ENCODE data around the gene ABI1. TPM values are rescaled to one million over a fixed set of nuclear protein-coding genes. Genes with fewer than 3 reads are reported as not detected.
"Not testable (repeated sequence)": the region's sequence is repeated elsewhere in the genome, so short reads cannot be mapped to it uniquely, and the experiment has no call there.

Gene ABI1
- total RNA-seq (2014; rRNA removed; shearing (Covaris generic); ENCODE audit: low replicate concordance), result 61.4 and 73.2 TPM in 2 replicates

DNA sequence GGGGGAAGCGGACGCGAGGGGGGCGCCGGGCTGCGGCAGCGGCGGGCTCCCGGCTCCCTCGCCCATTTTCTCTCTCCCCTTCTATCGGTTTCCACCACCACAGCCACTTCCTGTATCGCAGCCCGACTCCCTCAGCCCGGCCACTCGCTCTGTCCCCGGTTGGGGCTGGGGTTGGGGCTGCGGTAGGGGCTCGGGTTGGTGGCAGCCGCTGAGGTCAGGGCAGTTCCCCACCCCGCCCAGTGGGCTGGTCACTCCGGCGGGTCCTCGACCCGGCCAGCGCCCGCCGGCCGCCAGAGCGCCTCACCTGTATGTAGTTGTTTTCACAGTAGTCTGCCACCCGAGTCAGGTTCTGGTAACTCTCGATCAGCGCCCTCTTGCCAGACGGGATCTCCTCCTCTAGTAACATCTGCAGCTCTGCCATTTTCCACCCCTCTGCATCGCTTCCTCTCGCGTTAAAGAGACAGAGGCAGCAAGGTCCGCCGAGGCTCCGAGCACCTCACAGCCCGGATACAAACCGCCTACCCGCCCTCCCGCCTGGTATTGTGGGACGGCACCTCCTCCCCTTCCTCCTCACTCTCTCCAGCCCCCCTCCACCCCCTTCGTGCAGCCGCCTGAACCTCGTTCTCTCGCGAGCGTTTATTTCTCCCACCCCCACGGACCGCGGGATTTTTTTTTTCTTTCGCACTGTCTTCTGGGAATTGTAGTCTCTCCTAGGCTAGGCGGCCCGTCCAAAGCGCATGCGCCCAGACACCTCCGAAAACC, at the start of gene ABI1:
ABI1 (minus strand) TSS at position 516 of the 762 bp plus-strand sequence; CDS start at position 421, 95 bp downstream.
- in situ Hi-C loops (cut with HindIII; ENCODE audit: low pct_unique_long_range_greater_than_20kb, low sequenced_read_pairs), result no loop called here
- DNase-seq (ENCODE audit: low read depth), result peak; percentile 100

DNA sequence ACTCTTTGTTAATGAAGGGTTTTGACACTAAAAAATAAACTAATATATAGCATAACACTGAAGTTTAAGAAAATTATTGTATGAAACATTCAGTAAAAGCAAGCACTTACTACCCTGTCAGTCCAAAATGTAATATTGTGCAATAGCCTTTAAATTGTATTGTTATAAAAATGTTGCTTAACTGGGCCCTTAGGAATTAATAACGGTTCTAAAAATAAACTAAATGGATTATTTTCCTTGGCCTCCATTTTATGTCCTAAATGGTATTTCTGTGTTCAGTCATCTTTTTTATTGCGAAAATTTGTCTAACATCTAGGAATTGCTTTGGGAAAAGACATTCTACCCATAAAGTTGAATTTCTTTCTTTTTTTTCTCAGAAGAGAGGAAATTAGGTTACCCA, 49.0 kb upstream of the ABI1 start:
- DNase-seq (ENCODE audit: low read depth), result no peak
- in situ Hi-C loops (cut with HindIII; ENCODE audit: low pct_unique_long_range_greater_than_20kb, low sequenced_read_pairs), result no loop called here

DNA sequence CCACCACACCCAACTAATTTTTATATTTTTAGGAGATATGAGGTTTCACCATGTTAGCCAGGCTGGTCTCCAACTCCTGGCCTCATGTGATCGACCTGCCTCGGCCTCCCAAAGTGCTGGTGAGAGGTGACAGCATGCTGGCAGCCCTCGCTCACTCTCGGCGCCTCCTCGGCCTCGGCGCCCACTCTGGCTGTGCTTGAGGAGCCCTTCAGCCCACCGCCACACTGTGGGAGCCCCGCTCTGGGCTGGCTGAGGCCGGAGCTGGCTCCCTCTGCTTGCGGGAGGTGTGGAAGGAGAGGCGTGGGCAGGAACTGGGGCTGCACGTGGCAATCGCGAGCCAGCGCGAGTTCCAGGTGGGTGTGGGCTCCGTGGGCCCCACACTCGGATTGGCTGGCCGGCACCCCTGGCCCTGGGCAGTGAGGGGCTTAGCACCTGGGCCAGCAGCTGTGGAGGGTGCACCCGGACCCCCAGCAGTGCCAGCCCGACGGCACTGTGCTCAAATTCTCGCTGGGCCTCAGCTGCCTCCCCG, 44.6 kb upstream of the ABI1 start:
- in situ Hi-C loops (cut with HindIII; ENCODE audit: low pct_unique_long_range_greater_than_20kb, low sequenced_read_pairs); DNase-seq (ENCODE audit: low read depth): not testable (repeated sequence)

DNA sequence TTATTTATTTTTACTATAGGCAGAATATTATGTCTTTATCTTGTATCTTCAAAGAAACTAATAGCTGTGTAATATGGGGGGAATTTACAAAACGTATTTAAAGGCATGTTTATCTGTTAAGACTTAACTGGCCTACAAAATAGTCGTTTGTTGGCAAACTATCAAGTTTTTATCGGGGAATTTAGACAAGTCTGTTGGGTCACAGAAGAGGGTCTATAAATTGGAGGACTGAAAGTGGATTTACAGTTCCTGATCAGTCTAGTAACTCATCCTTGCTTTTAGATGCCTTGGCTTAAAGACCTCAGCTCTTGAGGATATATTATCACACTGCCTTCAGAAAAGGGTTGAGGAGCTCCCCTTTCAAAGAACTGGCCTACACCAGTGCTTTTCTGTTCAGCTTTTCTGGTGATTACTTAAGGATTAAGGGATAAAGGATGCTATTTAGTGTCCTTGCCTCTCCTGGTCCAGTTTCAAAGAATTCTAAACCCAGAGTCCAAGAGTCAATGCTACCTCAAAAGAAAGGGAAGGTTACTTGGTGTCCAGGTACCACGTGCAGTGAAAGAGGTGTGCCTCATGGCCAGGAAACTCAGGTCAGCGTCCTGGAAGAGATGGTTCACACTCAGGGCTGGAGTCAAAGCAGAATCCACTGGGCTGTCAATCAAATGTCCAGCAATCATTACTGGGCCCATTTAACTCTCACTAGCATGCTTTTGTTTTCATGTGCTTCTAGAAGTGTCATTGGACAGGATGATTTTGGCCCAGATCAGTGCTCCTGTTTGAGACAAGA, 42.9 kb upstream of the ABI1 start:
- no peak for DNase-seq (ENCODE audit: low read depth)
- in situ Hi-C loops (cut with HindIII; ENCODE audit: low pct_unique_long_range_greater_than_20kb, low sequenced_read_pairs), result no loop called here

DNA sequence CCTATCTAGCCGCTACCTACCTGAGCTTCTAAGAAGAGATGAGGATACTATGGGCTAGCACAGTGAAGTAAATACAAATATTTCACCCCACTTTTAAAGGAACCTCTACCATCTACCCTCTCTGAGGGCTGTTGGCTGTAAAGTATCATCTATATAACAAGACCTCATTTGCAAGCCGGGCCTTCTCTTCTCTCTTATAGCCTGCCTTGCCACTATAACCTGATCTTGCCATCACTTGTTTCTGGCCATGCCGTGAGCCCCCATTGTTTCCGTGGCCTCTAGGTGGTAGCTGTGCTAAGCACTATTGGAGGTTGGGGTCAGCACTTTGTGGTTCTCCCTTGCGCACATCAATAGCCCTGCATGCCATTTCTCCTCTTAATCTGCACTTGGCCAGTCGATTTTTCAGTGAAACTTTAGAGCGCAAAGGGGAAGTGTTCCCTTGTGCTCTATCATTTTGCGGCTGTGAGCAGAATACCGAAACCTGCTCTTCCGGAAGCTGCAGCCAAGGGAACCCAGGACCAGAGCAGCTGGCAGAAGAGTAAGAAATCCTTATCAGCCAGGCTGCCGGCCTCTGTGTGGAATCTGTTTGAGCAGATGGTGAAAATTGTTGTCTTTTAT, 31.7 kb upstream of the ABI1 start:
- in situ Hi-C loops (cut with HindIII; ENCODE audit: low pct_unique_long_range_greater_than_20kb, low sequenced_read_pairs), result not testable (repeated sequence)

DNA sequence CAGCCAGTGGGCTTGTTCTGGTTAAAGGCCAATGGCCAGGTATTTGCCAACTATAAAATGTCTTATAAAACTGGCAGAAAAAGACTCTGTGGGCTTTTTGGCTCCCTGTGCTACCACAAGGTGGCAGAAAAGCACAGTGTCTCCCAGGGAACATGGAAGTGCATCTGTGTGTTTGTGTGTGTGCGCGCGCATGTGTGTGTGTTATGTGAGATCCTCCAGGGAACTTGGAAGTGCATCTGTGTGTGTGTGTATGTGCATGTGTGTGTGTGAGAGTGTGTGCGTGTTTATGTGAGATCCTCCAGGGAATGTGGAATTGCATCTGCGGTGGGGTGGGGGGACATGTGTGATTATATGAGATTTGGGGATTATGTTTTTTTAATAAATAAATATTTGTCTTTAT, 30.2 kb upstream of the ABI1 start:
- peak; percentile 35 for DNase-seq (ENCODE audit: low read depth)
- in situ Hi-C loops (cut with HindIII; ENCODE audit: low pct_unique_long_range_greater_than_20kb, low sequenced_read_pairs), result no loop called here

More for the DNA sequence above, 31.7 kb upstream of the ABI1 start:
- not testable (repeated sequence) for DNase-seq (ENCODE audit: low read depth)

DNA sequence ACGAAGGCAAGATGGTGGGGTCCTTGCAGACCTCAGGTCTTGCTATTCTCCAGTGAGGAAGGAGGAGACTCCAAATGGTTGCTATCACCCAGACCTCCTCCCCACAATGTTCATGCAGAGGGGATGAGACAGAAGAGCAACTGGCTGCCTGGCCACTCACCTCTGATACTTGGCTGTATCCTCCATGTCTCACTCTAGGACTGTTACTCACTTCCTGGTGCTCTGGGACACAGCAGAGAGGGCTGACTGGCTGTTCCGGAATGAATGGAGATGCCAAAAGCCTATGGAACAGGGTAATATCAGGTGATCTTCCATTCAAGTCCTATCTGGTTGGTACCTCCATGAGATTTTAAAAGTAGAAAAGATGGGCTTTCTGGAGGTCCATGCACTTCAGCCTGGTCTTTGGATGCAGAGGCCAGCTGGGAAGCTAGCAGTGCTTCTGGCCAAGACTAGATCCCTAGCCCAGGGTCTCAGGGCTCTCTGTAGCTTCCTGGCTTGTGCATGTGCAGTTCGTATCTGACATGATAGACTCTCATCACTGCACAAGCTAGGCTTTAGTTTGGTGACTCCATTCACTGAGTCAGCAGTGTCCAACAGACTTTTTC, 27.0 kb upstream of the ABI1 start:
- in situ Hi-C loops (cut with HindIII; ENCODE audit: low pct_unique_long_range_greater_than_20kb, low sequenced_read_pairs), result no loop called here
- no peak for DNase-seq (ENCODE audit: low read depth)

DNA sequence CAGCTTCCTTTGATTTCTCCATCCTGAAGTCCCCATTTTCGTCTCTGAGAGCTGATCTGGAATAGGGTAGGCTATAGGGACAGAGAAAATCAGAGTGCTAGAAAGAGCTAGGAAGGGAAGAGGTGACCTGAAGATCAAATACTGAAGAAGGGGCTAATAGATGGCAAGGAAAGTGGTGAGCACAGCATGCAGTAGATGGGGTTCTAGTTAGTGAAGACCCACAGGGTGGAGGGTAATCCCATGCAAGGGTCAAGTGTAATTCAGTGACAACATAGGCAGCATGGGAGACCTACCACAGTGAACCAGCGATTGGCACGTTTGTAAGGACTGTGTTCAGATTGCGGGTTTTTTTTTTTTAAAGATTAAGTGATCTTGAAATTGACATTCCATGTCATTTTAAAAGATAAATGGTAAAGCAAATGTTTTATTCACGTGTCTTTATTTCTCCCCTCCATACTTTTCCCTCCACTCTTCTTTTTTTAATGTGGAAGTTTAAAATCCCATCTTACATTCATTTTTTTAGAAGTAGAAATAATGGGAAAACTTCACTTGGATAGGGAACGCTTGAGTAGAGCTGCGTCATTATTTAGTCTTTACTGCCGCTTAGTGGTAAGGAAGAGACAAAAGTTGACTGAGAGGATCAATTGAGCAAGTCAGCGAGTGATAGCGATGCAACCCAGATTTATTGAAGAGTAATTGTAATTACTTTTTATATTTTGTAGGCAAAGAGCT, 21.0 kb upstream of the ABI1 start:
- DNase-seq (ENCODE audit: low read depth), result peak; percentile 45
- in situ Hi-C loops (cut with HindIII; ENCODE audit: low pct_unique_long_range_greater_than_20kb, low sequenced_read_pairs), result no loop called here

DNA sequence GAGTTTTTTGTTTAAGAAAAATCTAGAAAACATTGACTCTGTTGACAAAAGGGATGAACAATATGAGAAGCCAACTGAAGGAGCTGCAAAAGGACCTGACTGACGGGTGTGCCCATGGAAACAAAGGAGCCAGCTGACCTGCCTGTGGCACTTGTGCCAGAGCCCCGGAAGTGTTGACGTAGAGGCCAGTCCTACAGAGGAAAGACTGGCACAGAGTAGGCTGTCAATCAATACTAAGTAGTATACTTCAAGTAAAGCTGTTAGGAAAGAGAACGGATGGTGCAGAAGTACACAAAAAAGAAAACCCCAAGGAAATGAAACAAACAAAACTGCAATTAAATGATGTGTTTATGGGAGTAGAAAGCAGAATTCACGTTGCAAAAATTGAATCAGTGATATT, 19.0 kb upstream of the ABI1 start:
- in situ Hi-C loops (cut with HindIII; ENCODE audit: low pct_unique_long_range_greater_than_20kb, low sequenced_read_pairs), result no loop called here
- DNase-seq (ENCODE audit: low read depth), result no peak

DNA sequence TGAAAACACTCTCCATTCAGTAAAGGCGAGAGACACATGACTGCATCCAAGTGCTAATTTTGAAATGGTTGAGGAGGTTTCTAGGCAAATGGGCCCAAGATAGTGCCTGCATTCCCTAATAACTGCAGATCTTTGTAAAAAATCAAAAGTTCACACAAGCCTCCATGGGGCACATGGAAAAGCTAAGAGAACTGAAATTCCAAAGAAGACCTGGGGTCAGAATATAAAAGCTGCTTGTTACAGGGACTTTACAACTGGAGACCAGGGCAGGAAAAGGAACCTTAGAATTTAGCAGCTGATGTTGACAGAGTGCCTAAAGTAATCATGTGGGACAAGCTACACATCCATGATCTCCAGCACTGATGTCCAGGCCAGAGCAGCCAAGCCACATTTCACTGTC, 10.0 kb upstream of the ABI1 start:
- in situ Hi-C loops (cut with HindIII; ENCODE audit: low pct_unique_long_range_greater_than_20kb, low sequenced_read_pairs), result no loop called here
- no peak for DNase-seq (ENCODE audit: low read depth)

DNA sequence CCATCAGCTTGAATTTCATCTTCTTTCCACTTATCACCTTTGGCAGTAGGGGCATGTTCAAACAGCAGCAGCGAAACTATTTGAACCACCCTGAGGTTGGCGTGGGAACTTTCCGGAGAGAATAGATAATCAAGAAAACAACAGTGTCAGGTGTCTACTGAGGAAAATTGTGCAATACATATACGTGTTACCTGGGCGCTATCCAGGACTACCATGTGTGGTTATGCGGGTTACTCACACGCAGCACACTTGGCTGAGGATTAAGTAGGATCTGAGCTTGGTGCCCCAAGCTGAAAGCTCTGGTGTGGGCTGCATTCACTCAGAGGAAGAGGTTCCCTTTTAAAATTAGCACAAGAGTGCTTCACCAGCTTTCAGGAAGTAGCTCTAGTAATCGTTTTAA, 8.8 kb upstream of the ABI1 start:
- DNase-seq (ENCODE audit: low read depth), result no peak
- in situ Hi-C loops (cut with HindIII; ENCODE audit: low pct_unique_long_range_greater_than_20kb, low sequenced_read_pairs), result no loop called here

DNA sequence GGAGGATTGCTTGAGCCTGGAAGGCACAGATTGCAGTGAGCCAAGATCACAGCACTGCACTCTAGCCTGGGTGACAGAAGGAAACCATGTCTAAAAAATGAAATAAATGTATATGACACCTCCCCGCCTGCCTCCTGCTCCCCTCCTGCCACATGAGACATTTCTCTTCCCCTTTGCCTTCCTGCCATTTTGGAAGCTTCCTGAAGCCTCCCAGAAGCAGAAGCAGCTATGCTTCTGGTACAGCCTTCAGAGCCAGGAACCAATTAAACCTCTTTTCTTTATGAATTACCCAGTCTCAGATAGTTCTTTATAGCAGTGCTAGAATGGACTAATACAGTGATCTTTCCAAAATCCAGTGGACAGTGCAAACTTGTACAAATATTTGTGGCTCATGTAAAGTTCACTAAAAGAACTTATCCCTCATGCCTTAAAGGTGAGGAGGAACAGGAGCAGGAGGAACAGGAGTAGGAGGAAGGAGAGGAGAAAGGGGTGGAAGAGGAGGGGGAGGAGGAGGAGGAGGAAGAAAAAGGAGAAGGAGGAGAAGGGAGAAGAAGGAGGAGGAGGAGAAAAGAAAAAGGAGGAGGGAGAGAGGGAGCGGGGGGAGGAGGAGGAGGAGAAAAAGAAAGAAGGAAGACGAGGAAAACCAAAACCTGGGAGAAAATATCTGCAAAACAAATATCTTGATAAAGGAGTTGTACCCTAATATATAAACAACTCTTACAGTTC, 2.8 kb upstream of the ABI1 start:
- in situ Hi-C loops (cut with HindIII; ENCODE audit: low pct_unique_long_range_greater_than_20kb, low sequenced_read_pairs), result no loop called here
- no peak for DNase-seq (ENCODE audit: low read depth)

DNA sequence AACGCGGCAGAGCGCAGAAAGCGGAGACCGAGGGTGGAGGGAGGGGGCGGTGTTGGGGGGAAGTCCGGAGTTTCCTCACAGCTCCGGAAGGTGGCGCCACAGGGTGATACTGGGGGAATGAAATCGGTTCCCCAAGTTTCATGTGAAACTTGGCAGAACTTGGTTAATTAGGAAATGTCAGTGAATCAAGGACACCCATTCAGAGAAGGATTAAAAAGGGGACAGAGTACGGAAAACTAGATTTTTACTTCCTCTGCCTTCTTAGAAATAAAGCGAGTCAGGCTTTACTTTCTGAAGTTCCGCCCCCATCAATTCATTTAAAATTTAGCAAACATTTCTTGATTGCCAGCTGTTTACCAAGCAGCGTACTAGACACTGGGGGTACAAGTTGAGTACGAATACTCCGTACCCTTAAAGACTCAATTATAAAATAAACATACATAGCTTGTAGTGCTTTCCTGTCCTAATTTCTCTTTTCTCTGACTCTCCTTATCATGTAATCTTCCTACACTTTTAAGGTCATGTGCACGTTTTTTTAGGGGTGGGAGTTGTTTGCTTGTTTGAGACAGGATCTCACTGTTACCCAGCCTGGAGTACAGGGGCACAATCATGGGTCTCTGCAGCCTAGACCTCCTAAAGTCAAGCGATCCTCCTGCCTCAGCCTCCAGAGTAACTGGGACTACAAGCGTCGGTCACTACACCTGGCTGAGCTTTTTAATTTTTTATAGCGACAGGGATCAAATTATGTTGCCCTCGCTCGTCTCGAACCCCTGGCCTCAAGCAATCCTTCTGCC, 644 bp upstream of the ABI1 start:
- DNase-seq (ENCODE audit: low read depth), result no peak
- in situ Hi-C loops (cut with HindIII; ENCODE audit: low pct_unique_long_range_greater_than_20kb, low sequenced_read_pairs), result no loop called here

DNA sequence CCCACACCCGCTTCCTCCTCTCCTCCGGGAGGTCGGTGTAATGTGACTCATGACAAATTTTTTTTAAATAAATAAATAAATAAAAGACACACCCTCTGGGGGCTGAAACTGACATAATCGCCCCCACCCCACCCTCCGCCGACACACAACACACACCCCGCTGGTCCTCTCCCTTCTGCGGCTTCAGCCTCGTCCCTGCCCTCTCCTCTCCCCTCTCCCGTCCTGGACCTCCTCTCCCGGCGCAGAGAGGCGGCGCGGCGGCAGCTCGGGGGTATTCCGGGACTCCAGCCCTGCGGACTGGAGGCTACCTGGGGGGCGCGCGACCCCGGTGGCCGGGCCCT, 686 bp downstream of the ABI1 start:
- DNase-seq (ENCODE audit: low read depth), result peak; percentile 65
- in situ Hi-C loops (cut with HindIII; ENCODE audit: low pct_unique_long_range_greater_than_20kb, low sequenced_read_pairs), result no loop called here

DNA sequence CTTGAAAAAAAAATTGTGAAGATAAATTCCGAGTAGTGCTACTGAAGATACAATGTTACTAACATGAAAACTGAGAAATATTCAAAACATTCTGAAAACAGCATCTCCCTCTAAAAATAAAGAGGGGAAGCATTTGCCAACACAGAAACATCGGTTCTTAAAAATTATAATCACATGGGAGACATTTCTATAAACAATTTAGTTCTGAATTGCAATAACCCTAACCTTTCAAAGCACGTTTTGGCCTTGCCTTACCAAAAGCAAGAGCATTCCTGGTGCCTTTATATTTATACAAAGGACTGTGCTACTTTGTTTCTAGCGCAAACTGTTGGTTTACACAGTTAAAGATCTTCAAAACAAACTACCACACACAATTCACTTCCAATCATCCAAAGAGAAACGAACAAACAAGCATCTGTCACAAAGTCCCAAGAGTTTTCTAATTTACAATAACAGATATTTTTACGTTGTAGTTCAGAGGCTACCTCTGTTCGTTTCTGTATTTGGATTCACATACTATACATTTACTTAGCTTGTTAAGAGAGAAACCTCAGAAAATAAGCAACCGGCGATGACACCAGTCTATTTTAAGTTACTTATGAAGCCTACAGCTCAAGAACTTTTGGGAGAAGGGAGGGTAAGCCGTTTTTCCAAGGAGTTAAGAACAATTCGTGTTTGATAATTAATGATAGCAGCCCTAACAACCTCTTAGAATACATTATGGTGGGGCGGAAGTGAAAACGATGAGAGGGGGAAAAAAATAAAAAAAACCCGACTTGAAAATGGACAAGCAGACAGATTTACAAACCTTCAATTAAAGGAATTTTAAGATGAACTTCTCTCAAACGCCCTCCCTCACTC, 1.3 kb downstream of the ABI1 start:
- in situ Hi-C loops (cut with HindIII; ENCODE audit: low pct_unique_long_range_greater_than_20kb, low sequenced_read_pairs), result no loop called here

DNA sequence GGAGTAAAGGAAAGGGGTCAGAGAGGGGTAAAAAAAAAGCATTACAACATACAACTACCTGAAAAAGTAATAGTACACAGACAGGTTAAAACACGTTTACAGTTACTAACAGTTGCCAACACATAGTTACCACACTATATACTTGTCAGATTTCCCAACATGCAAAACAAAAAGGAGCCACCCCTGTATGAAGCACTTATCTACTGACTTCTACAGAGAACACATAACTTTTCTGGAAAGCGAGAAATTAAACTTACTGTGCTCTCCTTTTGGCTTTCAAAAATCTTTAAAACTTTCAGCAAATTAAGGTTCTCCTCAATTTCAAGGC, 2.1 kb downstream of the ABI1 start:
- in situ Hi-C loops (cut with HindIII; ENCODE audit: low pct_unique_long_range_greater_than_20kb, low sequenced_read_pairs), result no loop called here
- no peak for DNase-seq (ENCODE audit: low read depth)

More for the DNA sequence above, 1.3 kb downstream of the ABI1 start:
- DNase-seq (ENCODE audit: low read depth), result no peak
